K562 treated with DMSO at 1 percent for 4 hours (cell line): ENCODE data around the gene CKMT1A. TPM values are rescaled to one million over a fixed set of nuclear protein-coding genes. Genes with fewer than 3 reads are reported as not detected.

Source experiments
- total RNA-seq: library from RNA; unstranded; fragments of 300-600 nt; gene quantifications from 2 replicates; pipeline ENCODE4 v1.2.3, GENCODE V29; 2022; ENCODE audit not compliant: insufficient read depth

CKMT1A gene
- total RNA-seq: 0.91 TPM in 1 of 2 replicates, not detected in the other

GRCh38 chr15:43693148-43694022, at the start of gene CKMT1A:
TSS of gene CKMT1A (plus strand) at chr15:43693859. CDS start at chr15:43694051, 192 bp downstream.

DNA sequence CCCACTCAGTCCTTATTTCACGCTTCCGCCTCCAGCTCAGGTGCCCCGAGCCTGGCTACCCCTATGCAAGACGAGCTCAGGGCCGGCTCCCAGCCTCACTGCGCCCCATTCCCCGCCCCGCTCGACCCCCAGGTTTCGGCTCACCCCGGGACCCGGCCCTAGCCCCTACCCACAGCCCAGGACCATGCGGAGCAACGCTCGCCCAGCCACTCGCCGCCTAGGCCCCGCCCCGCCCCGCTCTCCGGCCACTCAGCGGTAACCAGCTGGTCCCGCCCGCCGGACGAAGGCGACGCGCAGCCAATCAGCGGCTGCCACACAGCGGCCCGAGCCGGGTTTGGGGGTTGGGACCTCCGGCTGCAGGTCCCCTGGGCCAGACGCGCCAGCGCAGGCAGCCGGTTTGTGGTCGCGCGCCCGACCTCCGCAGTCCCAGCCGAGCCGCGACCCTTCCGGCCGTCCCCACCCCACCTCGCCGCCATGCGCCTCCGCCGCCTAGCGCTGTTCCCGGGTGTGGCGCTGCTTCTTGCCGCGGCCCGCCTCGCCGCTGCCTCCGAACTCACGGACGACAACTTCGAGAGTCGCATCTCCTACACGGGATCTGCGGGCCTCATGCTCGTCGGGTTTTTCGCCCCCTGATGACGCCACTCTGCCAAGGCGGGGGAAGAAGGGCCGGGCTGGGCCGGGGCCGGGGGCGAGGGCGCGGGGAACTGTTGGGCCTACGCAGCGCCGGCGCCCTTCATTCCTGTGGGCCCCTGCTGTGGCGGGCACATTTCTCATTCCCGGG, 44.8 kb upstream of the CKMT1A start, which contains the start of gene CATSPER2:
CATSPER2 (minus strand) TSS at position 196 of the 781 bp plus-strand sequence. CDS start 783 bp downstream, outside the sequence.

GRCh38 chr15:43746245-43746902, 52.7 kb downstream of the CKMT1A start, which contains the start of gene PDIA3:
TSS of gene PDIA3 (plus strand) at chr15:43746438. CDS start at chr15:43746540, 102 bp downstream.

Other genes with a start within 250 kb of the CKMT1A start
- 13.8 and 17.8 TPM in 2 replicates for gene TP53BP1, start 200.7 kb upstream of the CKMT1A start, total RNA-seq
- 6.3 and 11.4 TPM in 2 replicates for gene MAP1A, start 176.3 kb upstream of the CKMT1A start, total RNA-seq
- gene PPIP5K1, start 103.7 kb upstream of the CKMT1A start, total RNA-seq: 15.9 and 18.6 TPM in 2 replicates
- gene CKMT1B, start 99.8 kb upstream of the CKMT1A start, total RNA-seq: 3.8 and 7.2 TPM in 2 replicates
- gene STRC, start 75.1 kb upstream of the CKMT1A start, total RNA-seq: not detected in 2 replicates
- gene CATSPER2, start 45.0 kb upstream of the CKMT1A start, total RNA-seq: 1.5 TPM in 1 of 2 replicates, not detected in the other
- gene PDIA3, start 52.6 kb downstream of the CKMT1A start, total RNA-seq: 152 and 176 TPM in 2 replicates
- 1.0 and 2.7 TPM in 2 replicates for gene ELL3, start 83.1 kb downstream of the CKMT1A start, total RNA-seq
- gene SERF2, start 98.5 kb downstream of the CKMT1A start, total RNA-seq: 399 and 430 TPM in 2 replicates
- 1.6 and 2.7 TPM in 2 replicates for gene SERINC4, start 106.4 kb downstream of the CKMT1A start, total RNA-seq
- gene HYPK, start 106.7 kb downstream of the CKMT1A start, total RNA-seq: 4.7 and 6.0 TPM in 2 replicates
- gene MFAP1, start 130.8 kb downstream of the CKMT1A start, total RNA-seq: 45.2 and 53.5 TPM in 2 replicates
- 10.2 and 14.6 TPM in 2 replicates for gene WDR76, start 133.1 kb downstream of the CKMT1A start, total RNA-seq